WTC11 (cell line): ENCODE results near the gene SIGLEC14.

Experiments used
- ATF2 ChIP-seq: sonication (generic); formaldehyde crosslinking; IDR thresholded peaks from 2 replicates; pipeline ENCODE4 v1.8.1; 2022; ENCODE audit warnings: low read depth, missing genetic modification reagents, borderline replicate concordance
- ATF3 ChIP-seq: sonication (generic); formaldehyde crosslinking; conservative IDR thresholded peaks from 2 replicates; pipeline ENCODE4 v1.8.1; 2022; ENCODE audit warnings: mild to moderate bottlenecking, missing genetic modification reagents
- CTCF ChIP-seq: fragments of 200-600 bp; IDR thresholded peaks from 2 replicates; pipeline ENCODE4 v1.8.0; 2022; ENCODE audit warnings: antibody characterized with exemption
- ESRRA ChIP-seq: sonication (generic); formaldehyde crosslinking; IDR thresholded peaks from 2 replicates; pipeline ENCODE4 v1.8.1; 2022; ENCODE audit warnings: mild to moderate bottlenecking, missing genetic modification reagents, borderline replicate concordance
- FOXK1 ChIP-seq: sonication (generic); formaldehyde crosslinking; IDR thresholded peaks from 2 replicates; pipeline ENCODE4 v1.8.0; 2022; ENCODE audit warnings: mild to moderate bottlenecking, moderate library complexity, missing genetic modification reagents
- JAZF1 ChIP-seq: fragments of 250-450 bp; sonication (Bioruptor Pico); IDR thresholded peaks from 2 replicates; pipeline ENCODE4 v1.9.0; 2021; ENCODE audit warnings: moderate library complexity, mild to moderate bottlenecking, inconsistent platforms
- OVOL2 ChIP-seq: fragments of 250-450 bp; sonication (Bioruptor Pico); IDR thresholded peaks from 2 replicates; pipeline ENCODE4 v1.9.0; 2021; ENCODE audit warnings: mild to moderate bottlenecking, borderline replicate concordance
- SP1 ChIP-seq: sonication (generic); formaldehyde crosslinking; conservative IDR thresholded peaks from 2 replicates; pipeline ENCODE4 v1.8.1; 2022; ENCODE audit warnings: missing genetic modification reagents
- TEAD1 ChIP-seq: sonication (generic); formaldehyde crosslinking; IDR thresholded peaks from 2 replicates; pipeline ENCODE4 v1.8.0; 2022; ENCODE audit warnings: mild to moderate bottlenecking, missing genetic modification reagents
- TEAD4 ChIP-seq: sonication (generic); formaldehyde crosslinking; IDR thresholded peaks from 2 replicates; pipeline ENCODE4 v1.8.0; 2022; ENCODE audit warnings: mild to moderate bottlenecking, missing genetic modification reagents
- USF1 ChIP-seq: sonication (generic); formaldehyde crosslinking; IDR thresholded peaks from 2 replicates; pipeline ENCODE4 v1.8.0; 2022; ENCODE audit warnings: mild to moderate bottlenecking, missing genetic modification reagents
- ZBTB43 ChIP-seq: sonication (generic); formaldehyde crosslinking; IDR thresholded peaks from 2 replicates; pipeline ENCODE4 v1.8.1; 2023; ENCODE audit warnings: mild to moderate bottlenecking, missing genetic modification reagents

GRCh38 chr19:51664997-51665396 is 18.4 kb upstream of the SIGLEC14 start:
- TF ChIP-seq FOXK1 (CRISPR knock-in tag) (no peak), TEAD1 (CRISPR knock-in tag) (no peak), USF1 (CRISPR knock-in tag) (no peak), CTCF (no peak), ZBTB43 (CRISPR knock-in tag) (no peak), JAZF1 (CRISPR knock-in tag) (no peak), ESRRA (CRISPR knock-in tag) (no peak), TEAD4 (CRISPR knock-in tag) (no peak), OVOL2 (CRISPR knock-in tag) (no peak), SP1 (no peak), ATF2 (CRISPR knock-in tag) (no peak), ATF3 (no peak)
